ENCODE results near the gene ADAMTS4. TPM values are rescaled to one million over a fixed set of nuclear protein-coding genes. Genes with fewer than 3 reads are reported as not detected.

Gene ADAMTS4
- total and polyA plus RNA-seq, 2 donors (not counting 1 experiment from before 2014, with no cell fraction given) = 0.10 TPM; not detected in 1

DNA sequence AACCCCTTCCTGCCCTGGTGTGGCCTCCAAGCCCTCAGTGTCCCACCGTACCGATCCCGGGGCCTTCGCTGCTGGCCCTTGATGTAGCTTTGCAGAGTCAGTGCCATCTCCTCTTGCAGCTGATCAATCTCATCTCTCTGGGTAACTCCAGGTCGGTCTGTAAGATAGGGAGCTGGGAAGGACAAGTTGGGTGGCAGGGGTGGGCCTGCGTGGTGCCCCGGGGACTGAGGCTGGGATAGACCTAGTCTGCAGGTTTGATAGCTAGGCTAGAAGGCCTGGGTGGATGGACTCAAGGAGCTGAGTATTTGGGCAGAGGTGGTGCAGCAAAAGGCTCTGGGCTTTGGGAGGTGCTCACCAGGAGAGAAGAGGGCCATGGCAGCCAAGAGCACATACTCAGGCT, 31.9 kb upstream of the ADAMTS4 start:
- Histone ChIP-seq H2AFZ (ENCODE audit: insufficient read depth, low read depth, low read length, poor library complexity, severe bottlenecking) (no peak overlapping the region), H3K4me1 (ENCODE audit: control insufficient read depth in 2 of 2, insufficient read depth in 2 of 2, low read length in 2 of 2) (peaks cover 17 to 21% of the 10 kb centered on the region in 2 donors), H3K27me3 (replicated peaks in 1 of 4; ENCODE audit: control extremely low read depth in 1 of 4, control insufficient read depth in 3 of 4, insufficient read depth in 4 of 4, low read length in 3 of 4) (no peaks in the 10 kb centered on the region), H3K79me2 (ENCODE audit: control insufficient read depth, insufficient read depth, low read length) (peaks cover 7% of the 10 kb centered on the region), H3K9ac (ENCODE audit: low read length) (no peak overlapping the region), H3K27ac (ENCODE audit: low read length in 2 of 2) (no peak overlapping the region), H3K36me3 (replicated peaks in 1 of 2; ENCODE audit: control extremely low read depth in 1 of 2, control insufficient read depth in 1 of 2, extremely low read depth in 1 of 2, insufficient read depth in 2 of 2, low read length in 1 of 2) (peaks cover 1 to 18% of the 10 kb centered on the region in 2 experiments), H4K20me1 (ENCODE audit: control insufficient read depth, insufficient read depth, low read length, poor library complexity, severe bottlenecking) (no peaks in the 10 kb centered on the region), H3K4me2 (replicated peaks; ENCODE audit: low read depth, low read length, poor library complexity, severe bottlenecking) (no peak overlapping the region), H3K9me3 (ENCODE audit: control extremely low read depth in 1 of 3, control insufficient read depth in 2 of 3, insufficient read depth in 1 of 3, low read length in 2 of 3) (no peaks in the 10 kb centered on the region), H3K4me3 (ENCODE audit: control extremely low read depth in 1 of 5, extremely low read depth in 1 of 5, insufficient read depth in 1 of 5, low read depth in 2 of 5, low read length in 4 of 5) (no peak overlapping the region)
- POLR2A ChIA-PET = interaction anchor here (0.6 kb wide), 1 partner anchor 150 kb away, joined by 4 read pairs; no protein-coding TSS in a partner anchor
- H3K4me1 Mint-ChIP-seq = peaks cover 25% of the 10 kb centered on the region
- WGBS (ENCODE audit: insufficient coverage) = 98% methylated on average over 7 of the region's 7 CpGs
- no peak overlapping the region for H3K27ac Mint-ChIP-seq
- intact Hi-C loops (cut with micrococcal nuclease) = no loop called here
- H3K4me3 Mint-ChIP-seq = no peak overlapping the region
- CTCF ChIA-PET = interaction anchor here (0.7 to 10.0 kb wide), 12 partner anchors 11 to 279 kb away, joined by 3 to 104 read pairs (median 4); partner anchors contain the start of genes CFAP126 and NDUFS2
- H3K27me3 Mint-ChIP-seq = peaks cover 5% of the 10 kb centered on the region
- no peak for DNase-seq
- TF ChIP-seq CTCF (IDR thresholded peaks at IDR 0.05) (no peak), EZH2 (IDR thresholded peaks at IDR 0.05; ENCODE audit: borderline replicate concordance, insufficient read depth, low read depth, low read length, poor library complexity, severe bottlenecking) (no peak)
- no peaks in the 10 kb centered on the region for H3K9me3 Mint-ChIP-seq (ENCODE audit: insufficient read depth)
- ATAC-seq (ENCODE audit: low read depth) = no peak

DNA sequence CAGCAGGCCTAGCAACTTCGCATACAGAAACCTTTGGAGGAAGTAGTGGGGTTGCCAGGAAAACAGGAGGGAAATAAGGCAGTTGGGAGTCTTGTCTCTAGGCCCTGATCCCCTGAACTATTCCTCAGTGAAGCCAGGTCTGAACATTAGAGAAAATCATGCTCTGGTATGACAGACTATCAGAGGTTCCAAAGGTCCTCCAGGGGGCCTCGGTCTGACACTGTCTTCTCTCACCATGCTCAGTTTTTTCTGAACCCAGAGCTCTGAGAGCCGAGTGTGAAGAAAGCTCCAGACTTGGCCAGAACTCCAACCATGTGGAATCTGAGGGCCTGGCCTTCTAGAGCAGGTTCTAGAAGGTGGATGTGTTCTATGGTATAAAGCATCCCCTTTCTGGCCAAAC, 31.0 kb upstream of the ADAMTS4 start:
- POLR2A ChIA-PET = no interaction called here
- no peak overlapping the region for H3K27ac Mint-ChIP-seq
- 89% methylated on average over 3 of the region's 3 CpGs for WGBS (ENCODE audit: insufficient coverage)

More for the DNA sequence above, 31.0 kb upstream of the ADAMTS4 start:
- H3K27me3 Mint-ChIP-seq = no peaks in the 10 kb centered on the region
- DNase-seq (no peak), ATAC-seq (ENCODE audit: low read depth) (no peak)
- Histone ChIP-seq H3K9me3 (ENCODE audit: control extremely low read depth in 1 of 3, control insufficient read depth in 2 of 3, insufficient read depth in 1 of 3, low read length in 2 of 3) (no peaks in the 10 kb centered on the region), H3K36me3 (replicated peaks in 1 of 2; ENCODE audit: control extremely low read depth in 1 of 2, control insufficient read depth in 1 of 2, extremely low read depth in 1 of 2, insufficient read depth in 2 of 2, low read length in 1 of 2) (peaks cover 1 to 18% of the 10 kb centered on the region in 2 experiments), H4K20me1 (ENCODE audit: control insufficient read depth, insufficient read depth, low read length, poor library complexity, severe bottlenecking) (no peaks in the 10 kb centered on the region), H3K27ac (ENCODE audit: low read length in 2 of 2) (no peak overlapping the region), H3K79me2 (ENCODE audit: control insufficient read depth, insufficient read depth, low read length) (peaks cover 7% of the 10 kb centered on the region), H3K4me3 (ENCODE audit: control extremely low read depth in 1 of 5, extremely low read depth in 1 of 5, insufficient read depth in 1 of 5, low read depth in 2 of 5, low read length in 4 of 5) (no peak overlapping the region), H3K4me2 (replicated peaks; ENCODE audit: low read depth, low read length, poor library complexity, severe bottlenecking) (no peak overlapping the region), H3K27me3 (replicated peaks in 1 of 4; ENCODE audit: control extremely low read depth in 1 of 4, control insufficient read depth in 3 of 4, insufficient read depth in 4 of 4, low read length in 3 of 4) (no peaks in the 10 kb centered on the region), H2AFZ (ENCODE audit: insufficient read depth, low read depth, low read length, poor library complexity, severe bottlenecking) (no peak overlapping the region), H3K9ac (ENCODE audit: low read length) (no peak overlapping the region), H3K4me1 (ENCODE audit: control insufficient read depth in 2 of 2, insufficient read depth in 2 of 2, low read length in 2 of 2) (peaks cover 22 to 29% of the 10 kb centered on the region in 2 donors)
- H3K4me3 Mint-ChIP-seq = no peak overlapping the region
- CTCF ChIA-PET = interaction anchor here (0.9 to 10.0 kb wide), 8 partner anchors 10 to 151 kb away, joined by 3 to 104 read pairs (median 6); partner anchors contain the start of genes CFAP126 and NDUFS2
- peaks cover 31% of the 10 kb centered on the region for H3K4me1 Mint-ChIP-seq
- H3K9me3 Mint-ChIP-seq (ENCODE audit: insufficient read depth) = no peaks in the 10 kb centered on the region
- TF ChIP-seq EZH2 (IDR thresholded peaks at IDR 0.05; ENCODE audit: borderline replicate concordance, insufficient read depth, low read depth, low read length, poor library complexity, severe bottlenecking) (no peak), CTCF (IDR thresholded peaks at IDR 0.05) (no peak)
- intact Hi-C loops (cut with micrococcal nuclease) = loop anchor here (5.0 kb wide), 2 partner anchors 38 to 62 kb away; no protein-coding TSS in a partner anchor

All from B cell (primary cell).